Stimulated activated CD4-positive, alpha-beta T cell treated with anti-CD3 and anti-CD28 coated beads, Interleukin-4, amount 100 ng/mL, for 1 hour (primary cell): ENCODE measurements around the gene PYGB.

ENCODE experiments used
- DNase-seq: peaks from one replicate; pipeline ENCODE4 v3.0.0-alpha.2; 2020

PYGB gene

DNA sequence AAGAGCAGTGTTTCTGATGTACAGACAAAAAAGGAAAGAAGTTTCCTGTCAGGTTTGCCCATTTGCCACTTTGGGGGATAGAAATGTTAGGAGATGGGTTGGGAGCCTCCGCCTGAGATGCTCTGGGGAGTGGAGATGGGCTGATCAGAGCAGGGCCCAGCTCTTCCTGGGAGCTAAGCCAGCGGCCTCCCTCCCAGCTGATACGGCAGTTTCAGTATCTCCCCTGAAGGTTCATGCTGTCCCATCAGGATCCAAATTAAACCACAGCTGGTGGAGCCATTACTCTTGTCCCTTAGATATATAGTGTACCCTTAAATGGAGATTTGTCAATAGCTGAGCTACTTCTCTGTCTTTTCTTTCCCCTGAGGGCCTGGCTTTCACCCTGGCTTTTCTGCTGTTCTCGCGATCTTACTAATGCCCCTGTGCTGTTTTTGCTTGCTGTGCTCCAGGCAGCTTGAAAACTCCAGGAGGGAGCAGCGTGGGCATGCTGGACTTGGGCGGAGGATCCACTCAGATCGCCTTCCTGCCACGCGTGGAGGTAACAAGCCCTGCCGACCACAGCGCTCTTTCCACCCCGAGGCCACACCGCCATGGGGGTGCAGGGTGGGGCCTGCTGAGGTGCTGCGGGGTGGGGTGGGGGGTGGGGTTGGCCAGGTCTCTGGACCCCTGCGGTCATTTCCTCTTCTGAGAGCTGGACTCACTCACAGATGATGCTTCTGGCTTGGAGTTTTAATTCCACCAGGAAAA lies 31.5 kb upstream of the PYGB start:
- no peak for DNase-seq

DNA sequence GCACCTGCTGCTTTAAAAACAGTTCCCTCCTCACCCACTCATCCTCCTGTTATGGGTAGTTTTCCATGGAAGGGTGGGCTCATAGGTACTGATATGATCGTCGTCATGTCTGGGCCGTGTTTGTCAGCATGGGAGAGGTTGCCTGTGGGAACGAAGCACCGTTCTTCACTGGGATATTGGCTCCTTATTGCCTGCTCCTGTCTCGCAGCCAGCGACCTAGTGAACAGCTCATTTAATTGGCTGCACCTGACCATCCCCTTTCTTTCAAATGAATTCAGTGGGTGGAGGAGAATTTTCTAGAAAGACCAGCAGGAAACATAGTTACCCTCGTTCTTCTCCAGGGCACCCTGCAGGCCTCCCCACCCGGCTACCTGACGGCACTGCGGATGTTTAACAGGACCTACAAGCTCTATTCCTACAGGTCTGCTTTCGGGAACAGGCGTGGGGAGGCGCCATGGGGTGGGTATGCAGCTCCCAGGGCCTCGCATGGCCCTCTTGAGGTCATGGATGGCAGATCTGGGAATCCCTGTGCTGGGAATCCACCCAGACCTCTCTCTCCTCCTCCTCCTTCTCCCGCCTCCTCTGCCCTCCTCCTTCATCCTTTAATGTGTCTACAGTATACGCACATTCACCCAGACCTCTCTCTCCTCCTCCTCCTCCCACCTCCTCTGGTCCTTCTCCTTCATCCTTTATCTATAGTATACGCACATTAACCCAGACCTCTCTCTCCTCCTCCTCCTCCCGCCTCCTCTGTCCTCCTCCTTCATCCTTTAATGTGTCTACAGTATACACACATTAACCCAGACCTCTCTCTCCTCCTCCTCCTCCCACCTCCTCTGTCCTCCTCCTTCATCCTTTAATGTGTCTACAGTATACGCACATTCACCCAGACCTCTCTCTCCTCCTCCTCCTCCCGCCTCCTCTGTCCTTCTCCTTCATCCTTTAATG lies 30.4 kb upstream of the PYGB start:
- DNase-seq: no peak

GRCh38 chr20:25218109-25218486 lies 29.8 kb upstream of the PYGB start:
- no peak for DNase-seq

DNA sequence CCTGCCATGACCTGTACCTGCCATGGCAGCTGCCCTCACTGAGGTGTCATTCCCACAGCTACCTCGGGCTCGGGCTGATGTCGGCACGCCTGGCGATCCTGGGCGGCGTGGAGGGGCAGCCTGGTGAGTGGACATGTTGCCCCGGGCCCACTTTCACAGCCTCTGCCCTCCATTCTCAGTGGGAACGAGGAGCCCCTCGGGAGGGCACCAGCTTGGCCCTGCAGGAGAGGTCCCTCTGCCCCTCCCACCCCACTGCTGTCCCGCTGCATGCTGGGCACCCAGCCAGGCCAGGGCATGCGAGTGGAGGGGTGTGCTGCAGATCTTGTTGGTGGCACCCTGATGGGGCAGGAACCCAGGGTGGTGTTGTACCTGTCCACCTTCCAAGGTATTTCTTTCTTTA lies 29.4 kb upstream of the PYGB start:
- no peak for DNase-seq

DNA sequence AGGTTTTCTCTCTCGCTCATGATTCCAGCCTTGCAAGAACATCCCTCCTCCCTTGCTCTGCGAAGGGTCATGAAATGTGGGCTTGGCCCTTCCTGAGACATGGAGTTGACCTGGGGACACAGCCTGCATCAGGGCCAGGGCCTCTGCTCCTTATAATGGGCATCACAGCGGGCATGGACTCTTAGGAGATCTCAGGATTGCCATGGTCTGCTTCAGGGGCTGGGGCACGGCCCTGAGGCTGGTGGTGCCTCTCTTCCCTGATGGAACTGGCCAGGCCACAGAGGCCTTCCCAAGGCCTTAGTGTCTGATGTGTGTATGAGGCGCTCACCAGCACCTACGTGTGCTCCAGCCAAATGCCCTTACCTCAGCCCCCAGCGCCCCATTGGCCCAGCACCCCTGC lies 28.5 kb upstream of the PYGB start:
- DNase-seq: no peak

- peak; percentile 16 for DNase-seq
Observed at GRCh38 chr20:25220021-25220730, 27.7 kb upstream of the PYGB start.

DNA sequence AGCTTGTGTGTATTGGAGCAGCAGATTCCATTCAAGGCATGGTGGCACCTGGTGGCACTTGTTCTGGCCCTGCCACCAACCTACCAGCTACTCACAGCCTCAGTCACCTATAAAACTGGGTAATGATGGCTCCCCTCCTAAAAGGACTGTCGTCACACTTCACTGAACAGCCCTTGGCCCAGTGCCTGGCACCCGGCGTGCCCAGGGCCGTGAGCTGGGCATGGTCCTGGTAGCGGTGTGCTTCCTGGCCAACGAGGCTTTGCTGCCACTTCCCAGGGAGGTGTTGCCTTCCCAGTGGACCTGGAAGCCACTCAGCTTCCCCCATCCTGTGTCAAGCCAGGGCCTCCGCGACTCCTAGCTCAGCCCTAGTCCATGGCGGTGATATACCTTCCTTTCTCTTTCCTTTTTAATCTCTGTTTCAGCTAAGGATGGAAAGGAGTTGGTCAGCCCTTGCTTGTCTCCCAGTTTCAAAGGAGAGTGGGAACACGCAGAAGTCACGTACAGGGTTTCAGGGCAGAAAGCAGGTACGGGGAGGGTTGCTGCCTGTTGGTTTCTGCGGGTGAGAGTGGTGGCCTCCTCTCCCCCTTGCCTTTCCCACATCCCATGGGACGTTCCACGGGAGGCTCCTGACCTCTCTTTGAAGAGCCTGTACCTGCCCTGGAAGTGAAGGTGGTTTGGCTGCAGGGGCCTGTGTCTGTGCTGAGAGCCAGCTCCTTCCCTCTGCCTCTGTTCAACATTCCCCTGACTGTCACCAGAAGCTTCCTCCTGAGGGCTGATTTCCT lies 26.9 kb upstream of the PYGB start:
- DNase-seq: no peak

DNA sequence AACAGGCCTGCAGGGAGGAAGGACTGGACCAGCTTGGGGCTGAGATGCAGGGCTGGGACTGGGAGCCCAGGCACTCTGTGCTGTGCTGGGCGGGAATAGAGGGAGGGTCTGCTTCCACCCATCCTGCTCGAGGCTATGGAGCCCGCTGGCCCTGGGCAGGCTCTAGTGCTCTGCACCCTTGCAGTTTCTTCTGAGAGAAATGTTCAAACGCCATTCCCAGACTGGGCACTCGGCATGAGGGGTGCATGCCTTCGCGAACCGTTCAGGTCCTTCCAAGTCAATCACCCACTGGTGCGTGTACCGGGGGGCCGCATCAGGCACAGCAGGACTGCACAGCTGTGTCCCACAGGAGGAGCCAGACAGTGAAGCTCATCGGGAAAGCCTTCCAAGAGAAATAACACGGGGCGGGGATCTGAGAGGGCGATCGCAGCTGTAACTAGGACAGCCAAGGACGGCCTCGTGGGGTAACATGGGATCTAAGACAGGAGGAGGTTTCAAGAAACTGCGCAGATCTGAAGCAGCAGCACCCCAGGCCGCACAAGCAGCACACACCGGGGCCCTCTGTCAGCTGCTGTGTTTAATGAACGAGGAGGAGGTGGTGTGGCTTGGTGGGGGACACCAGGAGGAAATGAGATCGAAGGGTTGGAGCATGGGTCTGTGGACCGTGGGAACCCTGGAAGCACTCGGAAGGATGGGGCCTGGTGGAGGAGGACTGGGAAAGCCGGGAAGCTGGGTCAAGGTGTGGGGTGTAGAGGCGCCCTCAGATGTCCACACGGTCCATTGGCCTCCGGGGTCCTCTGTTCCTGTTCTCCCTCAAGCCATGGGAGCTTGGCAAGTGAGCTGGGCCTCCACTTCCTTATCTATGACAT lies 26.1 kb upstream of the PYGB start:
- no peak for DNase-seq

DNA sequence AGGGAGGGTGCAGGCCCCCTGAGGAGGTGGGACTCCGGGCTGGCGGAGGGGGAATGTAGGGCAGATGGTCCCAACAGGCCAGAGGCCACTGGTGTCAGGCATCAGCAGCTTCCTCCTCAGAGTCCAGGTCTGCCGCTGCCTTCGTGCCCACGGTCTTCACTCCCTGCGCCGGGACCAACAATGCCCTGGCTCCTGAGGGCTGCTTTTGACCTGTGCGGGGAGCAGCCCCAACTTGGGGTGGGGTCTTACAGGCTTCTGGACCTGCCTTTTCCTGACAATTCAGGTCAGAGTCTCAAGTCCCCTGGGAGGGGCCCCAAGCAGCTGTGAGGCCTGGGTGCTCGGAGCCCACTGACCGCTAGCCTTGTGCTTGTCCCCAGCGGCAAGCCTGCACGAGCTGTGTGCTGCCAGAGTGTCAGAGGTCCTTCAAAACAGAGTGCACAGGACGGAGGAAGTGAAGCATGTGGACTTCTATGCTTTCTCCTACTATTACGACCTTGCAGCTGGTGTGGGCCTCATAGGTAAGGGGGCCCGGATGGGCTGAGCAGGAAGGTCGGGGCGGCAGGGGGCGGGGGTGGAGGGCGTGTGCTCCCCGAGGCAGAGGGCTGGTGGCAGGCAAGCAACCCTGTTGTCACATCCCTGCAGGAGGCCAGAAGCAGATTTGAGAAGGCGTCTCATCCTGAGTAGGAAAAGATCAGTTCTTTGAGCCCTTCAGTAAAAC lies 25.3 kb upstream of the PYGB start:
- DNase-seq: no peak

- no peak for DNase-seq
Observed at GRCh38 chr20:25223179-25223661, 24.7 kb upstream of the PYGB start.

DNA sequence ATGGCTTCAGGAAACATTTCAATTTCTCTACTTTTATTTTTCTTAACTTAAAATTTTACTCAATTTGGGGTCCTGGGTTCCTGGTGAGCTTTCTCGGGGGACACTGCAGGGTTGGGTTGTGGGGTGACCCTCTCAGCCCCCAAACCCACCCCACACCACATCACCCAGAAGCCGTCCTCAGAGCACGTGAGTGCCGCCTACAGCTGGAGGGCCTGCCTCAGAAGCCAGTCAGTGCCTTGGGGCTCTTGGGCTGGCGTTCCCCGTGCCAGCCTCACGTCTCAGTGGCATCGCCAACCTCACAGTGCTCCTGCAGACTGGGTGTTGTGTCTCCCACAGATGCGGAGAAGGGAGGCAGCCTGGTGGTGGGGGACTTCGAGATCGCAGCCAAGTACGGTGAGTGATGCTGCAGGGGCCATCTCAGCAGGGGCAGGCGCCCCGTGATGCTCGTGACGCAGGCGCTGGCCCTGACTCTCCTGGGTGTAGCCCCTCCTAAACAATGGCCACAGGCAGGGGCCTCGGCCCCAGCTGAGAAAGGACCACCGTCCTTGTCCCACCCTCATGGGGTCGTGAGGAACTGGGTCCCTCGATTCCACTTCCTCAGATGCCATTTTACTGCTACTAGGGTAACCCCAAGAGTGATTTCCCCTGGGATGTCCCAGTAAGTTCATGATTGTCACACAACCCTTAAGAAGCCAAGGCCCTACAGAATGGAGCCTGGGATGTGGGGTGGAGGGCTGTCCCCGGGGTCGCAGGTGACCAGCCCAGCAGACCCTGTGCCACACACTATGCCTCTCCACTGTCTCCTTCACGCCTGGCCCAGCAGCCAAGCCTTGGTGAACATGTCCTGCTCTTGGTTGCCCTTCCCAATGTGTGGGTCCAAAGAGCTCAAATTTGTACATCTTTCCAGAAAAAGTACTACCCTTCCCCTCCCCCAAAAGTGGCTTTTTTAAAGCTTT lies 23.8 kb upstream of the PYGB start:
- no peak for DNase-seq

GRCh38 chr20:25224941-25225340 lies 22.9 kb upstream of the PYGB start:
- DNase-seq: no peak

DNA sequence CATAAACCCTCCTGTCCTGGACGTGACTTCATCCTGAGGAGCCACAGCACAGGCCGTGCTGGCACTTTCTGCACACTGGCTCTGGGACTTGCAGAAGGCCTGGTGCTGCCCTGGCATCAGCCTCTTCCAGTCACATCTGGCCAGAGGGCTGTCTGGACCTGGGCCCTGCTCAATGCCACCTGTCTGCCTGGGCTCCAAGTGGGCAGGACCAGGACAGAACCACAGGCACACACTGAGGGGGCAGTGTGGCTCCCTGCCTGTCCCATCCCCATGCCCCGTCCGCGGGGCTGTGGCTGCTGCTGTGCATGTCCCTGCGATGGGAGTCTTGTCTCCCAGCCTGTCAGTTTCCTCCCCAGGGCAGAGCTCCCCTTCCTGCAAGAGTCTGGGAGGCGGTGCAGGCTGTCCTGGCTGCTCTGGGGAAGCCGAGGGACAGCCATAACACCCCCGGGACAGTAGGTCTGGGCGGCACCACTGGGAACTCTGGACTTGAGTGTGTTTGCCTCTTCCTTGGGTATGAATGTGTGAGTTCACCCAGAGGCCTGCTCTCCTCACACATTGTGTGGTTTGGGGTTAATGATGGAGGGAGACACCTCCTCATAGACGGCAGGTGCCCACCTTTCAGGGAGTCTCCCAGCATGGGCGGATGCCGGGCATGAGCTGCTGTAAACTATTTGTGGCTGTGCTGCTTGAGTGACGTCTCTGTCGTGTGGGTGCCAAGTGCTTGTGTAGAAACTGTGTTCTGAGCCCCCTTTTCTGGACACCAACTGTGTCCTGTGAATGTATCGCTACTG lies 22.0 kb upstream of the PYGB start:
- DNase-seq: no peak

GRCh38 chr20:25226433-25227316 lies 21.2 kb upstream of the PYGB start:
- DNase-seq: no peak

DNA sequence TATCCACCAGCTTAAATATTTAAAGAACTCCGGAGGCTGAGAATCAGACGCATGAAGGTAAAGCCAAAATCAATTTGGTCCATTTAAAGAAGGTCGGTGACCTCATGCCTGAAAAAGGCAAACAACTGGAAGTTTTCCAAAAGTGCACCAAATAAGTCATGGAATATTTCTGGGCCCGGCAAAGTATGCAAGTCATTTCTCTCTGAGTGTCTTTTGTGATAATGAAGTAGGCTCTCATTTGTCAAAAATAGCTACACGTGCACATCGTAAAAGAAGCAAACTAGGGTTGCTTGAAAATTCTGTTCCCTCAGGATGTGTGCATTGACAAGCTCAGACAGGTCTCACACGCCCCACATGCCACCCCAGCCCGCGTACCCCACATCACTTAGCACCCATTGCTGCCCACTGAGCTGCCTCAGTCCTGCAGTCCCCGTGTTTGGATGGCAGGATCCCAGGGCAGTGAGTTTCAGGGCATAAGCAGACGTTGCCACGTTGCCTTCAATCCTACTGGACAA lies 20.5 kb upstream of the PYGB start:
- no peak for DNase-seq

- no peak for DNase-seq
Observed at GRCh38 chr20:25229486-25230165, 18.3 kb upstream of the PYGB start.
